GM23338 (cell line): ENCODE measurements around the gene OGA. TPM values are rescaled to one million over a fixed set of nuclear protein-coding genes. Genes with fewer than 3 reads are reported as not detected.

ENCODE experiments used
- ATAC-seq: fragments of 200-7000 bp; cut with Tn5 transposase; 3 replicates; pipeline ENCODE4 v1.9.1; 2020
- DNase-seq: peaks from one replicate; pipeline ENCODE4 v3.0.0-alpha.2; 2015; ENCODE audit warnings: low spot score
- H2AFZ ChIP-seq: fragments of 200-600 bp; sonication (generic); 2 replicates; pipeline ENCODE4 v1.8.0; 2016; ENCODE audit warnings: antibody characterized with exemption, mild to moderate bottlenecking, moderate library complexity
- H3F3A ChIP-seq: fragments of 200-600 bp; sonication (generic); replicated peaks from 2 replicates; pipeline ENCODE4 v1.8.0; 2017; ENCODE audit warnings: antibody characterized with exemption, mixed run types, low read depth
- H3K27ac ChIP-seq: fragments of 200-600 bp; sonication (generic); 2 replicates; pipeline ENCODE4 v1.6.1; 2016; ENCODE audit warnings: low read depth
- H3K27me3 ChIP-seq: fragments of 200-600 bp; sonication (generic); 2 replicates; pipeline ENCODE4 v1.8.0; 2016; ENCODE audit warnings: mild to moderate bottlenecking, mixed run types, moderate library complexity; ENCODE audit not compliant: insufficient read depth
- H3K36me3 ChIP-seq: fragments of 200-600 bp; sonication (generic); 2 replicates; pipeline ENCODE4 v1.8.0; 2016; ENCODE audit warnings: mild to moderate bottlenecking; ENCODE audit not compliant: insufficient read depth
- H3K4me1 ChIP-seq: fragments of 200-600 bp; sonication (generic); 2 replicates; pipeline ENCODE4 v1.8.0; 2016; ENCODE audit warnings: mild to moderate bottlenecking, moderate library complexity; ENCODE audit not compliant: insufficient read depth
- H3K4me2 ChIP-seq: fragments of 200-600 bp; sonication (generic); 2 replicates; pipeline ENCODE4 v1.7.1; 2017; ENCODE audit warnings: mixed run types
- H3K4me3 ChIP-seq: fragments of 200-600 bp; sonication (generic); 2 replicates; pipeline ENCODE4 v1.6.1; 2016; ENCODE audit warnings: mixed run types
- H3K79me2 ChIP-seq: fragments of 200-600 bp; sonication (generic); replicated peaks from 2 replicates; pipeline ENCODE4 v1.8.0; 2017; ENCODE audit warnings: mild to moderate bottlenecking; ENCODE audit not compliant: insufficient read depth
- H3K9me2 ChIP-seq: fragments of 200-600 bp; sonication (generic); 2 replicates; pipeline ENCODE4 v1.8.0; 2017; ENCODE audit not compliant: insufficient read depth
- H4K20me1 ChIP-seq: fragments of 200-600 bp; sonication (generic); replicated peaks from 2 replicates; pipeline ENCODE4 v1.8.0; 2017; ENCODE audit warnings: mild to moderate bottlenecking; ENCODE audit not compliant: insufficient read depth
- H3K27ac Mint-ChIP-seq: 2 replicates; pipeline ENCODE4 v1.8.0; 2020; ENCODE audit warnings: inconsistent platforms, mild to moderate bottlenecking, moderate library complexity, mixed read lengths
- H3K27me3 Mint-ChIP-seq: 3 replicates; pipeline ENCODE4 v1.8.0; 2022; ENCODE audit warnings: low read depth, mild to moderate bottlenecking, moderate library complexity, mixed read lengths, inconsistent platforms; ENCODE audit not compliant: insufficient read depth, poor library complexity
- H3K36me3 Mint-ChIP-seq: 3 replicates; pipeline ENCODE4 v1.8.0; 2021; ENCODE audit warnings: low read depth, mild to moderate bottlenecking, inconsistent platforms, moderate library complexity, mixed read lengths
- H3K4me1 Mint-ChIP-seq: 3 replicates; pipeline ENCODE4 v1.8.0; 2020; ENCODE audit warnings: mild to moderate bottlenecking, inconsistent platforms, mixed read lengths
- H3K4me3 Mint-ChIP-seq: 3 replicates; pipeline ENCODE4 v1.8.0; 2021; ENCODE audit warnings: moderate library complexity, mild to moderate bottlenecking, inconsistent platforms, mixed read lengths
- H3K9me3 Mint-ChIP-seq: 3 replicates; pipeline ENCODE4 v1.8.0; 2020; ENCODE audit warnings: moderate library complexity, mild to moderate bottlenecking, inconsistent platforms, mixed read lengths
- CREB1 ChIP-seq: fragments of 250-450 bp; sonication (Bioruptor Pico); IDR thresholded peaks from 2 replicates; pipeline ENCODE4 v1.5.0; 2020; ENCODE audit warnings: low read depth, mild to moderate bottlenecking, moderate library complexity
- EZH2 ChIP-seq: fragments of 200-600 bp; sonication (generic); IDR thresholded peaks from one replicate; pipeline ENCODE4 v1.8.0; 2017; ENCODE audit warnings: antibody characterized with exemption, mild to moderate bottlenecking, low read depth; ENCODE audit not compliant: unreplicated experiment
- EZH2phosphoT487 ChIP-seq: fragments of 200-600 bp; sonication (generic); IDR thresholded peaks from one replicate; pipeline ENCODE4 v1.8.1; 2018; ENCODE audit warnings: antibody characterized with exemption; ENCODE audit not compliant: unreplicated experiment
- JUNB ChIP-seq: IDR thresholded peaks from one replicate; pipeline ENCODE4 v1.6.1; 2016; ENCODE audit warnings: antibody characterized with exemption; ENCODE audit not compliant: unreplicated experiment
- NANOG ChIP-seq: IDR thresholded peaks from 2 replicates; pipeline ENCODE4 v1.6.1; 2016; ENCODE audit warnings: antibody characterized with exemption, borderline replicate concordance
- POLR2AphosphoS5 ChIP-seq: IDR thresholded peaks from 2 replicates; pipeline ENCODE4 v1.6.1; 2016; ENCODE audit warnings: antibody characterized with exemption, low read depth
- STAT1 ChIP-seq: IDR thresholded peaks from one replicate; pipeline ENCODE4 v1.6.1; 2016; ENCODE audit warnings: antibody characterized with exemption; ENCODE audit not compliant: unreplicated experiment
- ZNF114 ChIP-seq: fragments of 250-450 bp; sonication (Bioruptor Pico); IDR thresholded peaks from 2 replicates; pipeline ENCODE4 v1.5.0; 2020; ENCODE audit warnings: mild to moderate bottlenecking, moderate library complexity
- ZNF331 ChIP-seq: fragments of 250-450 bp; sonication (Bioruptor Pico); IDR thresholded peaks from 2 replicates; pipeline ENCODE4 v1.5.0; 2020; ENCODE audit warnings: low read depth, mild to moderate bottlenecking, moderate library complexity
- polyA plus RNA-seq: library from polyadenylated mRNA; unstranded; fragments of >200 nt; fragmentation: Nextera tagmentation; extraction: Ambion mirVana; gene quantifications from 2 replicates; pipeline ENCODE4 v1.2.1, GENCODE V29; 2016
- total RNA-seq: library from RNA; depleted of rRNA; stranded (reverse); fragments of >200 nt; shearing (Covaris generic); gene quantifications from 2 replicates; pipeline ENCODE4 v1.2.3, GENCODE V29; 2014
- TF ChIP-seq, protein P1 (sequence below): fragments of 250-450 bp; sonication (Bioruptor Pico); IDR thresholded peaks from 2 replicates; pipeline ENCODE4 v1.5.0; 2020; ENCODE audit warnings: mild to moderate bottlenecking, moderate library complexity
- TF ChIP-seq, protein P2 (sequence below): IDR thresholded peaks from 2 replicates; pipeline ENCODE4 v1.6.1; 2016; ENCODE audit warnings: antibody characterized with exemption
- TF ChIP-seq, protein P3 (sequence below): IDR thresholded peaks from one replicate; pipeline ENCODE4 v1.6.1; 2018; ENCODE audit warnings: antibody characterized with exemption; ENCODE audit not compliant: unreplicated experiment
- TF ChIP-seq, protein P4 (sequence below), 2 experiments: fragments of 200-600 bp in 1 of 2; sonication (generic) in 1 of 2; conservative IDR thresholded peaks; 2 replicates each; pipeline versions ENCODE4 v1.5.1 to v1.6.1; 2016 to 2017; ENCODE audit warnings: antibody characterized with exemption in 2 of 2, low read depth in 2 of 2, mild to moderate bottlenecking in 2 of 2, moderate library complexity in 1 of 2

OGA gene
- total and polyA plus RNA-seq, 2 experiments from 2014 or later, result 68.4 to 131 TPM

DNA sequence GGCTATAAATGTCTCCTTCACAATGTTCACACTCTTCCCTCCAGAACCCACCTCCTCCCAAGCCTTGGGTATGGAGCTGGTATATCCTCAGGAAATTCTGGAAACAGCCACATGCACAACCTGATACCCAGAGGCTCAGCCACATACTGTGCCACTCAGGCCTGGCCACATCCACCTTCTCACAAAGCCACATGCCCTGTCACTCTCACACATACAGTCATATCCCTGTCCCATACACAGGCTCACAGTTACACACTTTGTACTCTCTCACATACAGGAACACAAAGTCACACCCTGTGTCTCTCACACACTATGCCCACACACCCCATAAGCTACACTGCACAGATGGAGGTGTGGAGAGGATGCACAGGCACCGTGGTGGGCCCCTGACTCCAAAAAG, 15.2 kb upstream of the OGA start:
- H3K4me1 Mint-ChIP-seq, result peaks cover 29% of the 10 kb centered on the region
- no peak overlapping the region for H3K27ac ChIP-seq
- ATAC-seq (no peak), DNase-seq (no peak)
- H3K36me3 ChIP-seq, result no peaks in the 10 kb centered on the region
- no peaks in the 10 kb centered on the region for H3K9me2 ChIP-seq
- no peaks in the 10 kb centered on the region for H3K27me3 ChIP-seq
- no peak overlapping the region for H2AFZ ChIP-seq
- H3K36me3 Mint-ChIP-seq, result no peaks in the 10 kb centered on the region
- H3K4me3 ChIP-seq, result no peak overlapping the region
- TF ChIP-seq ZNF114 (CRISPR knock-in tag) (no peak), EZH2 (no peak), CREB1 (CRISPR knock-in tag) (no peak), POLR2AphosphoS5 (no peak), STAT1 (no peak), EZH2phosphoT487 (no peak), NANOG (no peak), ZNF331 (no peak), JUNB (no peak)
- TF ChIP-seq, protein P1, sequence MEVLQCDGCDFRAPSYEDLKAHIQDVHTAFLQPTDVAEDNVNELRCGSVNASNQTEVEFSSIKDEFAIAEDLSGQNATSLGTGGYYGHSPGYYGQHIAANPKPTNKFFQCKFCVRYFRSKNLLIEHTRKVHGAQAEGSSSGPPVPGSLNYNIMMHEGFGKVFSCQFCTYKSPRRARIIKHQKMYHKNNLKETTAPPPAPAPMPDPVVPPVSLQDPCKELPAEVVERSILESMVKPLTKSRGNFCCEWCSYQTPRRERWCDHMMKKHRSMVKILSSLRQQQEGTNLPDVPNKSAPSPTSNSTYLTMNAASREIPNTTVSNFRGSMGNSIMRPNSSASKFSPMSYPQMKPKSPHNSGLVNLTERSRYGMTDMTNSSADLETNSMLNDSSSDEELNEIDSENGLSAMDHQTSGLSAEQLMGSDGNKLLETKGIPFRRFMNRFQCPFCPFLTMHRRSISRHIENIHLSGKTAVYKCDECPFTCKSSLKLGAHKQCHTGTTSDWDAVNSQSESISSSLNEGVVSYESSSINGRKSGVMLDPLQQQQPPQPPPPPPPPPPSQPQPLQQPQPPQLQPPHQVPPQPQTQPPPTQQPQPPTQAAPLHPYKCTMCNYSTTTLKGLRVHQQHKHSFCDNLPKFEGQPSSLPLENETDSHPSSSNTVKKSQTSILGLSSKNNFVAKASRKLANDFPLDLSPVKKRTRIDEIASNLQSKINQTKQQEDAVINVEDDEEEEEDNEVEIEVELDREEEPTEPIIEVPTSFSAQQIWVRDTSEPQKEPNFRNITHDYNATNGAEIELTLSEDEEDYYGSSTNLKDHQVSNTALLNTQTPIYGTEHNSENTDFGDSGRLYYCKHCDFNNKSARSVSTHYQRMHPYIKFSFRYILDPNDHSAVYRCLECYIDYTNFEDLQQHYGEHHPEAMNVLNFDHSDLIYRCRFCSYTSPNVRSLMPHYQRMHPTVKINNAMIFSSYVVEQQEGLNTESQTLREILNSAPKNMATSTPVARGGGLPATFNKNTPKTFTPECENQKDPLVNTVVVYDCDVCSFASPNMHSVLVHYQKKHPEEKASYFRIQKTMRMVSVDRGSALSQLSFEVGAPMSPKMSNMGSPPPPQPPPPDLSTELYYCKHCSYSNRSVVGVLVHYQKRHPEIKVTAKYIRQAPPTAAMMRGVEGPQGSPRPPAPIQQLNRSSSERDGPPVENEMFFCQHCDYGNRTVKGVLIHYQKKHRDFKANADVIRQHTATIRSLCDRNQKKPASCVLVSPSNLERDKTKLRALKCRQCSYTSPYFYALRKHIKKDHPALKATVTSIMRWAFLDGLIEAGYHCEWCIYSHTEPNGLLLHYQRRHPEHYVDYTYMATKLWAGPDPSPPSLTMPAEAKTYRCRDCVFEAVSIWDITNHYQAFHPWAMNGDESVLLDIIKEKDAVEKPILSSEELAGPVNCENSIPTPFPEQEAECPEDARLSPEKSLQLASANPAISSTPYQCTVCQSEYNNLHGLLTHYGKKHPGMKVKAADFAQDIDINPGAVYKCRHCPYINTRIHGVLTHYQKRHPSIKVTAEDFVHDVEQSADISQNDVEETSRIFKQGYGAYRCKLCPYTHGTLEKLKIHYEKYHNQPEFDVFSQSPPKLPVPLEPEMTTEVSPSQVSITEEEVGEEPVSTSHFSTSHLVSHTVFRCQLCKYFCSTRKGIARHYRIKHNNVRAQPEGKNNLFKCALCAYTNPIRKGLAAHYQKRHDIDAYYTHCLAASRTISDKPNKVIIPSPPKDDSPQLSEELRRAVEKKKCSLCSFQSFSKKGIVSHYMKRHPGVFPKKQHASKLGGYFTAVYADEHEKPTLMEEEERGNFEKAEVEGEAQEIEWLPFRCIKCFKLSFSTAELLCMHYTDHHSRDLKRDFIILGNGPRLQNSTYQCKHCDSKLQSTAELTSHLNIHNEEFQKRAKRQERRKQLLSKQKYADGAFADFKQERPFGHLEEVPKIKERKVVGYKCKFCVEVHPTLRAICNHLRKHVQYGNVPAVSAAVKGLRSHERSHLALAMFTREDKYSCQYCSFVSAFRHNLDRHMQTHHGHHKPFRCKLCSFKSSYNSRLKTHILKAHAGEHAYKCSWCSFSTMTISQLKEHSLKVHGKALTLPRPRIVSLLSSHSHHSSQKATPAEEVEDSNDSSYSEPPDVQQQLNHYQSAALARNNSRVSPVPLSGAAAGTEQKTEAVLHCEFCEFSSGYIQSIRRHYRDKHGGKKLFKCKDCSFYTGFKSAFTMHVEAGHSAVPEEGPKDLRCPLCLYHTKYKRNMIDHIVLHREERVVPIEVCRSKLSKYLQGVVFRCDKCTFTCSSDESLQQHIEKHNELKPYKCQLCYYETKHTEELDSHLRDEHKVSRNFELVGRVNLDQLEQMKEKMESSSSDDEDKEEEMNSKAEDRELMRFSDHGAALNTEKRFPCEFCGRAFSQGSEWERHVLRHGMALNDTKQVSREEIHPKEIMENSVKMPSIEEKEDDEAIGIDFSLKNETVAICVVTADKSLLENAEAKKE (CRISPR knock-in tag), result no peak
- TF ChIP-seq, protein P2, sequence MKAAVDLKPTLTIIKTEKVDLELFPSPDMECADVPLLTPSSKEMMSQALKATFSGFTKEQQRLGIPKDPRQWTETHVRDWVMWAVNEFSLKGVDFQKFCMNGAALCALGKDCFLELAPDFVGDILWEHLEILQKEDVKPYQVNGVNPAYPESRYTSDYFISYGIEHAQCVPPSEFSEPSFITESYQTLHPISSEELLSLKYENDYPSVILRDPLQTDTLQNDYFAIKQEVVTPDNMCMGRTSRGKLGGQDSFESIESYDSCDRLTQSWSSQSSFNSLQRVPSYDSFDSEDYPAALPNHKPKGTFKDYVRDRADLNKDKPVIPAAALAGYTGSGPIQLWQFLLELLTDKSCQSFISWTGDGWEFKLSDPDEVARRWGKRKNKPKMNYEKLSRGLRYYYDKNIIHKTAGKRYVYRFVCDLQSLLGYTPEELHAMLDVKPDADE, result no peak
- TF ChIP-seq, protein P3, sequence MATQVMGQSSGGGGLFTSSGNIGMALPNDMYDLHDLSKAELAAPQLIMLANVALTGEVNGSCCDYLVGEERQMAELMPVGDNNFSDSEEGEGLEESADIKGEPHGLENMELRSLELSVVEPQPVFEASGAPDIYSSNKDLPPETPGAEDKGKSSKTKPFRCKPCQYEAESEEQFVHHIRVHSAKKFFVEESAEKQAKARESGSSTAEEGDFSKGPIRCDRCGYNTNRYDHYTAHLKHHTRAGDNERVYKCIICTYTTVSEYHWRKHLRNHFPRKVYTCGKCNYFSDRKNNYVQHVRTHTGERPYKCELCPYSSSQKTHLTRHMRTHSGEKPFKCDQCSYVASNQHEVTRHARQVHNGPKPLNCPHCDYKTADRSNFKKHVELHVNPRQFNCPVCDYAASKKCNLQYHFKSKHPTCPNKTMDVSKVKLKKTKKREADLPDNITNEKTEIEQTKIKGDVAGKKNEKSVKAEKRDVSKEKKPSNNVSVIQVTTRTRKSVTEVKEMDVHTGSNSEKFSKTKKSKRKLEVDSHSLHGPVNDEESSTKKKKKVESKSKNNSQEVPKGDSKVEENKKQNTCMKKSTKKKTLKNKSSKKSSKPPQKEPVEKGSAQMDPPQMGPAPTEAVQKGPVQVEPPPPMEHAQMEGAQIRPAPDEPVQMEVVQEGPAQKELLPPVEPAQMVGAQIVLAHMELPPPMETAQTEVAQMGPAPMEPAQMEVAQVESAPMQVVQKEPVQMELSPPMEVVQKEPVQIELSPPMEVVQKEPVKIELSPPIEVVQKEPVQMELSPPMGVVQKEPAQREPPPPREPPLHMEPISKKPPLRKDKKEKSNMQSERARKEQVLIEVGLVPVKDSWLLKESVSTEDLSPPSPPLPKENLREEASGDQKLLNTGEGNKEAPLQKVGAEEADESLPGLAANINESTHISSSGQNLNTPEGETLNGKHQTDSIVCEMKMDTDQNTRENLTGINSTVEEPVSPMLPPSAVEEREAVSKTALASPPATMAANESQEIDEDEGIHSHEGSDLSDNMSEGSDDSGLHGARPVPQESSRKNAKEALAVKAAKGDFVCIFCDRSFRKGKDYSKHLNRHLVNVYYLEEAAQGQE, result no peak
- TF ChIP-seq, protein P4, sequence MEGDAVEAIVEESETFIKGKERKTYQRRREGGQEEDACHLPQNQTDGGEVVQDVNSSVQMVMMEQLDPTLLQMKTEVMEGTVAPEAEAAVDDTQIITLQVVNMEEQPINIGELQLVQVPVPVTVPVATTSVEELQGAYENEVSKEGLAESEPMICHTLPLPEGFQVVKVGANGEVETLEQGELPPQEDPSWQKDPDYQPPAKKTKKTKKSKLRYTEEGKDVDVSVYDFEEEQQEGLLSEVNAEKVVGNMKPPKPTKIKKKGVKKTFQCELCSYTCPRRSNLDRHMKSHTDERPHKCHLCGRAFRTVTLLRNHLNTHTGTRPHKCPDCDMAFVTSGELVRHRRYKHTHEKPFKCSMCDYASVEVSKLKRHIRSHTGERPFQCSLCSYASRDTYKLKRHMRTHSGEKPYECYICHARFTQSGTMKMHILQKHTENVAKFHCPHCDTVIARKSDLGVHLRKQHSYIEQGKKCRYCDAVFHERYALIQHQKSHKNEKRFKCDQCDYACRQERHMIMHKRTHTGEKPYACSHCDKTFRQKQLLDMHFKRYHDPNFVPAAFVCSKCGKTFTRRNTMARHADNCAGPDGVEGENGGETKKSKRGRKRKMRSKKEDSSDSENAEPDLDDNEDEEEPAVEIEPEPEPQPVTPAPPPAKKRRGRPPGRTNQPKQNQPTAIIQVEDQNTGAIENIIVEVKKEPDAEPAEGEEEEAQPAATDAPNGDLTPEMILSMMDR (conservative IDR thresholded peaks at IDR 0.05; ENCODE audit: low read depth in 2 of 2), result no peak
- peaks cover 21% of the 10 kb centered on the region for H3K4me1 ChIP-seq
- no peak overlapping the region for H3K27ac Mint-ChIP-seq
- H3K9me3 Mint-ChIP-seq, result no peaks in the 10 kb centered on the region; the same call in 2 of the 3 replicates
- H4K20me1 ChIP-seq, result no peaks in the 10 kb centered on the region; the same call in 1 of the 2 replicates
- no peak overlapping the region for H3K4me2 ChIP-seq
- peaks cover 28% of the 10 kb centered on the region for H3K27me3 Mint-ChIP-seq
- H3F3A ChIP-seq, result peaks cover 18% of the 10 kb centered on the region
- H3K4me3 Mint-ChIP-seq, result no peak overlapping the region
- no peaks in the 10 kb centered on the region for H3K79me2 ChIP-seq
